HG02571 (cell line): ENCODE measurements around the gene GNAI3.

Experiments used
- ATAC-seq: cut with Tn5 transposase; IDR thresholded peaks from one replicate; pipeline ENCODE4 v1.9.1; 2021; ENCODE audit warnings: mild to moderate bottlenecking, moderate library complexity; ENCODE audit not compliant: unreplicated experiment

GNAI3 gene

DNA sequence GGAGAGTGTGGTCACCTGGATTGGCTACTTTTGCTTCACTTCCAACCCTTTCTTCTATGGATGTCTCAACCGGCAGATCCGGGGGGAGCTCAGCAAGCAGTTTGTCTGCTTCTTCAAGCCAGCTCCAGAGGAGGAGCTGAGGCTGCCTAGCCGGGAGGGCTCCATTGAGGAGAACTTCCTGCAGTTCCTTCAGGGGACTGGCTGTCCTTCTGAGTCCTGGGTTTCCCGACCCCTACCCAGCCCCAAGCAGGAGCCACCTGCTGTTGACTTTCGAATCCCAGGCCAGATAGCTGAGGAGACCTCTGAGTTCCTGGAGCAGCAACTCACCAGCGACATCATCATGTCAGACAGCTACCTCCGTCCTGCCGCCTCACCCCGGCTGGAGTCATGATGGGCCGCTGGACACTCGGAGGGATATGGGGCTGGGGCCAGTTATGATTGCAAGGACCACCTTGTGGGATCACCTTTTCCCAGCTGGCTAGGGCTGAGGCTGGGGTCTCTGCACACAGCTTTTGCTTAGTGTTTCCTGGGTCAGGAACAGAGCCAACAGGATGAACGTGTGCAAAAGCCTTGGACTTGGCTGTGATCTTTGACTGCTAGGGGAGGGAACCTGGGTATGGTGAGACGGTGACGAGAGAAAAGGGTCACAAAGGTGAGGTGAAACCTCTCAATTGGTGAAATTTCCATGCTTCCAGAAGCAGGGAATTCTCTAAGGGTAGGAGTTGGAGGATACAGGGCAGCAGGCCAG, 4.3 kb upstream of the GNAI3 start:
- ATAC-seq = no peak

DNA sequence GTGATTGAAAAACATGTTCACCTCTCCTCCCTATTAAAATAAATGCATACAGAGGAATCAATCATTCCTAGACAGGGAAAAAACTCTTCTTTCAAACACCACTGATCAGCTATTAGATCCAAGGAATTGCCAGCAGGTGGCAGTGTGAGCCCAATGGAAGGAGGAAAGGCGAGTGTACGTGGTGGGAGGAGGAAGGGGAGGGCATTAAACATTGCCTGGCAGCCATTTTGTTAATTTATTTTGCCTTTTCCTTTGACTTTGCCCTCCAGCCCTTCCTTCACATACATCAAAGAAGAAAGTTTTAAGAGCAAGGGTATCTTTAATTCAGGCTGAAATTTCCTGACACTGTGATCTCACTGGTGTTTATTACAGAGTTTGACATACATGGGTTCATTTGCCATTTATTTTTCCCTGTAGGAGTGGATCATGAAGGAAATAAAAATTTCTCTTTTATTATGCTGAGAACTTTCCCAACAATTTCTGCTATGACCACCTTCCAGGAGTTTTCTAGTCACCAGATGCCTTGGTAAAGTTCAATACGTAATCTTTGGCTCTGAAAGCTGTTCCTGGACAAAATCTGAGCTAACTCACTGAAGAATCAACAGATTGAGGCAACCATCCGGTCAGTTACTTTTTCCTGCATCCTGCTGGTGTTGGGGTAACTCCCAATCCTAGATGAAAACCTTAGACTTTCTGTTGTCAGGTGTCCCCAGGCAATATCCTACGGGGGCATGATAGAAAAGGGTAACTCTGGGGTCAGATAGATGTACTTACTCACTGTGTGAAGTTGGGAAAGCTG, 1.9 kb upstream of the GNAI3 start:
- no peak for ATAC-seq

DNA sequence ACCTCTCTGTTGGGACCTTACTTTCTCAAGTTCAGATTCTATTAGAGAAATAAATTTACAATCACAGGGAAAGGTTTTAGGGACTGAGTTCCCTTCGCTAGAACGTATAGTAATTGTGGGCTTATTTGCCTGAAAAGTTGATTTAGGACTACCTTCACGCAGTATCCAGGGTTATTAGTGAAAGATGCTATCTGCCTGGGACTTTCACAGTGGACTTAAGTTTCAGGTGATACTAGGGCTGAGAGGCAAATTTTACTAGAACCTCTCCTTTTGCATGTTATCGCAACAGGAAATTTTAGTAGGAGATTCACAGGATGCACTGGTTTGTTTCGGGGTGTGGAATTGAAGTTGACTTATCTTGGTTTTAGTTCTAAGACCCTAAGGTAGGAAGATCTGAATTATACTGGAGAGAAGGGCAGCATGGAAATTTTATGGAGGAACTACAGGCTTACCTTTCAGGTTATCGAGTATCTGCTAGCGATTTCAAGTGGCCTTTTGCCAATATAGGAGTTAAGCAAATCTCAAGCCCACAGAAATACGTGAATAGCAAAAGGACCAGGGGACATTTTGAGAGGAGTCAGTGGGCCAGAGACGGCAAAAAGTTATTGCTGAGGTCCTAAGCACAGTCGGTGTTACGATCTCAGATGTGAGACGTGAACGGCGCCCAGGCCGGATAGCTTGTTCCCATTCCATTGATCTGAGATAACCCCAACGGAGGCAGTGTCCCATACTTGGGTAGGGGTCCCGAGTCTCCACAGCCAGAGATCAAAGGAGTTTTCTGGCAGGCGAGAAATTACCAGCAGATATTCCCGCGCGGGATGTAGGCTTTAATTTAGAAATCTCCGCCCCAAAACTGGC, 723 bp upstream of the GNAI3 start:
- ATAC-seq = no peak

DNA sequence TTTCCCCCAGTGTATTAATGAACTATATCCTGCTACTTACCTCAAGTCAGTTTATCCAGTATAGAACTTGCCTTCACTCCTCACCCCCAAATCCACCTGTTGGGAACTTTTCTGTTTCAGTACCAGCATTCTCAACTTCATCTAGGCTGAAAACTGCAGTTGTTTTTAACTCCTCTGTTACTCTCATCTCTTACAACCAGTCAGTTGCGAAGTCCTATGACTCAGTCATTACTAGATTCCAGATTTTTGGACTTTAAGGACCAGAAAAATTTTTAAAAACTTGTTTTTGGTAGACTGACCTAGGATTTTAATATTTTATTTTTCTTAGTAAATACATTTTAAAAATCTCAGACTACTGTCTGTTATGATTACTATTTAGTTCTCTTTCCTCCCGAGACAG, 8.1 kb downstream of the GNAI3 start:
- no peak for ATAC-seq

DNA sequence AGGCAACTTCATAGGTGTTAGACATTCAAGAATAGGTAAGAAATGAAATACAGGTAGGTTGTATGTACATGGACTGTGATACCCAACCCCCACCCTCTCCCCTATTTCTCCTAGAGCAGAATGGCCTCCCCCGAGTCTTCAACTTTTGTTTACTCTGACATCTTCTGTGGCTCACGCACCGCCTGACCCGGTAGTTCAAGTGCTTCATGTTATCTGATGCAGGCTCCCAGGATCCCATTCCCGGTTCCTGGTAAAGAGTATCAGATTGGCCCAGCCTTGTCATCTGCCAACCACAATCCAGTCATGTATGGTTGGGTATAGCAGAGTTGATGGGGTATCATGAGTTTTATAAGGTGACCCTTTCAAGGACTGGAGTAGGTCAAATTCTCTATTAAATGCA, 9.1 kb downstream of the GNAI3 start:
- no peak for ATAC-seq

DNA sequence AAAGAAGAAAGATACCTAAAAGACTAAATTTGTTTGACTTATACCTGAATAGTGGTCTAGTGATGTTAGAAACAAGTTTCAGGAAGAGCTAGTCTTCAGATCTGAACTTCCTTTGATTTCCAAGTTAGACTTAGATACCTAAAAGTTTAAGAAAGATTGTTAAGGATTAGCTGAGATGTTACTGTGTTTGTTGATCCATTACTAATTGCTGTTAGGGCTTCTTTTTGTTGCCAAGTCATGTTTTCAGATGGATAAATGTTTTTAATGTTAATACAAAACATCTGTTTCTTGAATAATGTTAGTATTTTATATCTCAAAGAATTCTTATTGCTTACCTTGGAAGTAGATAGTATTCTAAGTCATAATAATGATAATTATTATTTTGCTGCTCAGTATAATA, 11.6 kb downstream of the GNAI3 start:
- ATAC-seq = no peak

DNA sequence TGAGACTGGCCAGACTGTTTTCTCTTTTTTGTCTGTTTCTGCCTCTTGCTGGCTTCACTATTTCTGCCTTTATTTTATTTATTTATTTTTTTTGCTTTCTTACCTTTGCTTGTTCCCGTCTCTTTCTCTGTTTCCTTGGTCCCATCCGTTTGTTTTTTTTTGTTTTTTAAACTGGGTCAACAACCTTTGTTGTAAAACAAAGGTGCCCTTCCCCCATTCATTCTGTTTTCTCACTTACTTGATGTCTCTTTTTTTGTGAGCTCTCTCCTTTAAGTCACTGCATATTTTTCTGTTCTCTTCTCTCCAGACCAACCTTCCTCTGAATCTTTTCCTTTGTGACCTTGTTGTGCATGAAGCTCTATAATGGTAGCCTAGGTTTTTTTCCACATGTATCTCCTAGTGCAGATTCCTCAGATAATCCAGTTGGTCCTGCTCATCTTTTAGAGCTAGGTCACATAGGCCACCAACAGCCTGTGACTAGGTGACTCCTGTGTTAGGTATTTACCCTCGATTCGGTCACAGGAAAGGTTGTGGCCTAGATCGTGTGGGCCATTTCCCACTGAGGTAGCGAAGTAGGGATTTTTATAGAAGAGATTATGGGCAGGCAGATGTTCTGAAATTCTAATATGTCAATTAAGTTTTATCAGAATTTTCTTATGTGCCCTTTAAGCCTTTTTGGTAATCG, 15.9 kb downstream of the GNAI3 start:
- no peak for ATAC-seq

DNA sequence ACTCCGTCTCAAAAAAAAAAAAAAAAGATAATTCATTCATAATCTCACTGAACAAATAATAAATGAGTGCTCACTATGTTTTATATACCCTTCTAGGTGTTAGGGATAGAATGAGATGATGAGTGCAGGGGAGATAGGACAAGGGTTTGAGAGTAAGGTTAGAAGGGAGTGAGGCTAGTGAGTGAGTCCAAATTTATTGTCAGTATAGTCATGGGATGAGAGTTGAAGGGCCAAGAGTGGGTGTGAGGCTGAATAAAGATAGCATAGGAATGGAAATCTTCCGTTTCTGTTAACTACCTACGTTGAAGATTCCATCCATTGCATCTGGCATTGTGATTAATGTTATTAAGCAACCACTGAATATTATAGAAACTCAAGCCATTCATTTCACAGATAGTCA, 16.8 kb downstream of the GNAI3 start:
- ATAC-seq = no peak

DNA sequence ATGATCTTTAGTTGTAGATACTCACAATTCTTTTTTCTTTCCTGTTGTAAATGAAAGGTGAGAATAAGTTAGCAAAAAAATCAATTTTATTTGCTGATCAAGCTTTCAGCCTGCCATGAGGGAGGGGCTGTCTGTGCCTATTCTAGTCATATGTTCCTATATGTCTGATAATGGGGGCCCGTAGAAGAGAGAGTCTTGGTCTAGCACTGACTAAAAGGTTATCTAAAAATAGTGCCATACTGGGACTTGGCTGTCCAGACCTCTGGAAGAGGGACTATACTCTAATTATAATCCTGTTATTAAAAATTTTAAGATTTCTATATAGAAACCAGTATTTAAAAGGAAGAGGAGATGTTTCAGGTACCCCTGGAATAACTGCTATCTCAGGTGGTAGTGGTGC, 18.6 kb downstream of the GNAI3 start:
- no peak for ATAC-seq

DNA sequence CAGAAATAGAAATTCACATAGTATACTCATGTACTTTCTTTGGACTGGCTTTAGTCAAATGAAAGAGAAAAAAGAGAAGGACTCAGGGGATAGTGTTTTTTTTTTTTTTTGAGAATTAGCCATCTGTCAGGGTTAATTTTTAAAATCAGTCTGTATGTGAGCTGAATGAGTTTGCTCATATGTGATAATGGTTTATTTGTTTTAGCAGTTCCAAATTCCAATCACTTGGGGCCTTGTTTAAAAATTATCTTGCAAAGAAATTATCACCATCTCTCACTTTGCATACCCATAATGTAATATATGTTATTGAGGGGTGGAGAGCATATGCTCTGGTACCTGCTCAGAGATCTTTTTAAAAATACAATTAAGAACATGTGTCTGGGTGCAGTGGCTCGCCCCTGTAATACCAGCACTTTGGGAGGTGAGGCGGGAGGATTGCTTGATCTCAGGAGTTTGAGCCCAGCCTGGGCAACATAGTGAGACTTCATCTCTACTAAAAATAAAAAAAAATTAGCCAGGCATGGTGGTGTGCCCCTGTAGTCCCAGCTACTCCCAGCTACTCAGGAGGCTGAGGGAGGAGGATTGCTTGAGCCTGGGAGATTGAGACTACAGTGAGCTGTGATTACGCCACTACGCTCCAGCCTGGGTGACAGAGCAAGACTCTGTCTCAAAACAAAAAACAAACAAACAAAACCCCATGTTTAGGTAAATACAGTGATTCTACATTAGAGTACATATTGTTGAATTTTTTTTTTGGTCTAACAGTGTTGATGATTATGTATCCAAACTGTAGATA, 19.7 kb downstream of the GNAI3 start:
- no peak for ATAC-seq

DNA sequence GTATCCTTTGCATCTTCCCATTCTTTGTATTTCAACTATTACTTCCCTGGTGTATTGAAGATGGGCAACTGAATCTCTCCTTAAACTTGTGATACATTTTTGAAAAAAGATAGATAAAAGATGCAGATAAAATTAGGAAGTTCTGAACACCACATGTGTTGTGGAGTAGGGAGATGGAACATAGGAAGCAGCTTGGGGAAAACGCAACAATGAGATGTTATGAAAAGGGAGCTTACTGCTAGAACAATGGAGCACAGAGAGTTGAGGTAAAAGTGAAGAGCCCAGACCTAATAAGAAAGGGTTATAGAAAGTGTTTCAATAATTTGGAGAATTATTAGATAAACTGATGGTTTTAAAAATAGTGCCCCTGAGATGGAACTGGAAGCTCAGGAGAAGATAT, 20.9 kb downstream of the GNAI3 start:
- no peak for ATAC-seq

DNA sequence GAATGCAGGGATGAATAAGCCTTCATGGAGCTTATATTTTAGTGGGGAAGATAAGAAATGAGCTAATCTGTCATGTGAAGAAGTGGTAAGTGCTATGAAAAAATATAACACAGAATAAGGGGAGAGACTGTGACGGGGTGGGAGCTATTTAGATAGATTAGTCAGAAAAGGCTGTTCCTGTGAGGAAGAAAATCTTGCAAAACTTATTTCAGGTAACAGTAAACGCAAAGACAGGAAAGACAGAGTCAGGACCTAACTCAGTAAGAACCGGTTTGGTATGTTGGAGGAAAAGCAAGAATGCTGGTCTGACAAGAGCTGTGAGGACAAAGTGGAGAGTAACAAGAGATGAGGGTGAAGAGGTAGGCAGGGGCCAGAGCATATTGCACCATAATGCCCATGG, 22.0 kb downstream of the GNAI3 start:
- ATAC-seq = no peak

DNA sequence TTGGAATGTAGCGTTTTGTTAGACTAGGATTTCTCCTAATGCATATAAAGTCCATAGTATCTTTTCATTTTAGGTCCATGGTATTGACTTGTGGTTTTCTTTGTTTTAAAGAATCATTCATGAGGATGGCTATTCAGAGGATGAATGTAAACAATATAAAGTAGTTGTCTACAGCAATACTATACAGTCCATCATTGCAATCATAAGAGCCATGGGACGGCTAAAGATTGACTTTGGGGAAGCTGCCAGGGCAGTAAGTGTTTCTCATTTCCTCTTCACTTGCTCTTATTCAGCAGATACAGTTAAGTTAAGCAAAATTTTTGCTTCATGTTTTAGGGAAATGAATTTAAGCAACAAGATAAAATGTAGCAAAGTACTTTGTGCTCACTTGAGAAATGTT, 25.4 kb downstream of the GNAI3 start:
- ATAC-seq = no peak

DNA sequence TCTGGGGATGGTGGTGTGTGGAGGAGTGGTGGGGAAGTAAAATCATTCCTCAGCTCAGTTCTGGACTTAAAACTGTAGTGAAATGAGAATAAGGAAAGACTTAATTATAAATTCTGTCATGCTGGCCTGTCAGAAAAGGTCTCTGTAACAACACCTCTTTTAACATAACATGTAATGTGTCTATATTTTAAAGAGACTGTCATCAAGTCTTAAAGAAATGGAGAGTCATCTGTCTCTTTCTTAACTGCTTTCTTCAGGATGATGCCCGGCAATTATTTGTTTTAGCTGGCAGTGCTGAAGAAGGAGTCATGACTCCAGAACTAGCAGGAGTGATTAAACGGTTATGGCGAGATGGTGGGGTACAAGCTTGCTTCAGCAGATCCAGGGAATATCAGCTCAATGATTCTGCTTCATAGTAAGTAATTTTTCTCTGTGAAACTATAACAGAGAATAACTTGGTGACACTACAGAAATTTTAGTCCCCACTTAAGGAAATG, 30.6 kb downstream of the GNAI3 start:
- no peak for ATAC-seq

DNA sequence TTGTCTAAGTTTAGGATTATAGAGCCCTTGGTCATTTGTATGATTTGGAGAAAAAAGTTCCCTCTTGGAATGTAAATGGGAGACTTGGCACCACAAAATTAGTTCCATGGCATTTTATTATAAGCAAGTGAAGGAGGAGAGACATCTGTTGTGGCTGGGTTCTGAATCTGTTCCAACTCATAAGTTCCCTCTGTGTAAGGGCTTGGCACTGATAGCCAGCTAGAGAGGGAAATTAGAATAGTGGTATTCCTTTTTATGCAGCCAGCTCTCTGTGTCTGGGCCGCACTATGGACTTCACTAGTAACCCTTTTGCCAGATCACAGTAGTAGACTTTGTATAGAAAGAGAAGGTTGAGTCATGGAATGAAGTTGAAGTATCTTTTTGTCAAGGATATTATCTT, 31.1 kb downstream of the GNAI3 start:
- no peak for ATAC-seq

DNA sequence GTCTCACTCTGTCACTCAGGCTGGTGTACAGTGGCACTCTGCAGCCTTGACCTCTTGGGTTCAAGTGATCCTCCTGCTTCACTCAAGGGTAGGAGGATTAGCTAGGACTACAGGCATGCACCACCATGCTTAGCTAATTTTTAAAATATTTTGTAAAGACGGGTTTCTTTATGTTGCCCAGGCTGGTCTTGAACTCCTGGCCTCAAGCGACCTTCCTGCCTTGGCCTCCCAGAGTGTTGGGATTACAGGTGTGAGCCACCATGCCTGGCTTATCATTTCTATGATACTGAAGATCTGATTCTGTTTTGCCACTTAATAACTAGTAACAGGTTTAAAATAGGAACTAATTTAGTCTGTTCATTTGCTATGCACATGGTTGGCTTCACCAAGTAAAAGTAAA, 33.6 kb downstream of the GNAI3 start:
- ATAC-seq = no peak

DNA sequence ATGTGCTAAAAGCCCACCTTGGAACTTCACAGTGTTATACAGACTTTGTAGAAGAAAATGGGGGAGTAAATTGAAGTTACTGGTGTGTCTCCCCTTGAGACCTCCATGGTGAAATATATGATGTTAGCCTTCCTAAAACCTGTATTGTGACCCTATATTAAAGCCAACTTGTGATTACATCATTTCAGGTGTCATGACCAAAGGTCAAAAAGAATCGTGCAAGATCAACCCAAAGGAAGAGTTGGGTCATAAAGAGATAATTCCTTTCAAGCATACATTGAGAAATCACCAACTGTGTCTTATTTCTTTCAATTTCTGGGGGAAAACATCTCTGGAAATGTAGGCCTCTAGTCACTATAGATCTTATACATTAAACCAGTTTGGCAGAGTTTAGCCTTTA, 36.4 kb downstream of the GNAI3 start:
- ATAC-seq = no peak

DNA sequence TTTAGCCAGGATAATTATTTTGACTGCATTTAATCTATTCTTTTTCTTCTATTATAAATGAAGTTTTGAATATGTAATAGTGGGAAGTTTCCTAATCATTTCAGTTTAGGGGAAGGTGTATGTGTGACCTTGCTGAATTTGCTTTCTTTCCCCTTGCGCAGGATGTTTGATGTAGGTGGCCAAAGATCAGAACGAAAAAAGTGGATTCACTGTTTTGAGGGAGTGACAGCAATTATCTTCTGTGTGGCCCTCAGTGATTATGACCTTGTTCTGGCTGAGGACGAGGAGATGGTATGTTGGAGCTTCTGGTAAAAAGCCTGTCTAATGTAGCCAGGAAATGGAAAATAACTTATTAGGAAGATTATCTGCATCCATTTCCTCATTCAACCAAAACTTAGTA, 37.6 kb downstream of the GNAI3 start:
- ATAC-seq = no peak

DNA sequence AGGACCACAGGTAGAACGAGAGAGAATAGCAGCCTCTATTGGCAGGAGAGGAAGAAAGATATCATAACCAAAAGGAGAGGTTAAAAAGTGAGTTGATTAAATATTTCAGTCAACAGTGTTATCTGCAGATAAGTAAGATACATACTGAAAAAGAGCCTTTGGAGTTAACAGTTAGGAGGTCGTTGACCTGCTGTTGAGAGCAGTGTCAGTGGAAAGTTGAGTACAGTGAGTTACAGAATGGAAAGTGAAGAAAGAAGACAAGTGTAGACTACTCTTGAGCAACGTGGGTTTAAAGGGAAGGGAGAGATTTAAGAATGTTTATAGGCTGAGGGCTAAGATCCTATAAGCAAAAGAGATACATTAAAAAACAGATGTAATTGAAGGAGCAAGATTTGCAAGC, 40.8 kb downstream of the GNAI3 start:
- no peak for ATAC-seq

DNA sequence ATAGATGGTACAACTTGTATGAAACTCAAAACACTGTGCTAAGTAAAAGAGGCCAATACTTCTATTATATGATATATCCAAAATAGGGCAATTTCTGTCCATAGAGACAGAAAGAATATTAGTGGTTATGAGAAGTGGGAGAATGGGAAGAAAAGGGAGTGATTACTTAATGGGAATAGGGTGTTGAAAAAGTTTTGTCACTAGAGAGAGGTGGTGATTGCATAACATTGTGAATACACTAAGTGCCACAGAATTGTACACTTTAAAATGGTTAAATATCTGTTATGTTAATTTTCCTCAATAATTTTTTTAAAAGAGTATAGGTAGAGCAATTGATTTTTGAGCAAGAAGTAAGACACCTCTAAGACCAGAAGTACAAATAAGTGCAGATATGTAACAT, 41.3 kb downstream of the GNAI3 start:
- ATAC-seq = no peak
